Left lobe of liver (tissue), 2 donors: Measurements from ENCODE around the gene CIP2A. TPM values are rescaled to one million over a fixed set of nuclear protein-coding genes. Genes with fewer than 3 reads are reported as not detected.

Experiments
- ATAC-seq: fragments of 200-7000 bp; cut with Tn5 transposase; one replicate; pipeline ENCODE4 v1.9.1; 2020; ENCODE audit warnings: mild to moderate bottlenecking, moderate library complexity
- DNase-seq: peaks from one replicate; pipeline ENCODE4 v3.0.0-alpha.2; 2020; ENCODE audit warnings: low spot score
- total RNA-seq: library from RNA; stranded (reverse); gene quantifications from one replicate; pipeline ENCODE4 v1.2.1, GENCODE V29; 2021
- donor health status: DM: no; HTN: no; CAD: no; lungs with moderate emphysema.
- donor health status: DM: no; HTN: yes; CAD: no.

Gene CIP2A
- total RNA-seq, 1 donor from 2014 or later = 0.45 TPM

GRCh38 chr3:108511490-108511889 is 77.7 kb downstream of the CIP2A start:
- no peak for ATAC-seq
- no peak for DNase-seq

- ATAC-seq = no peak
- no peak for DNase-seq
Measured at GRCh38 chr3:108511055-108511454, 78.2 kb downstream of the CIP2A start.

DNA sequence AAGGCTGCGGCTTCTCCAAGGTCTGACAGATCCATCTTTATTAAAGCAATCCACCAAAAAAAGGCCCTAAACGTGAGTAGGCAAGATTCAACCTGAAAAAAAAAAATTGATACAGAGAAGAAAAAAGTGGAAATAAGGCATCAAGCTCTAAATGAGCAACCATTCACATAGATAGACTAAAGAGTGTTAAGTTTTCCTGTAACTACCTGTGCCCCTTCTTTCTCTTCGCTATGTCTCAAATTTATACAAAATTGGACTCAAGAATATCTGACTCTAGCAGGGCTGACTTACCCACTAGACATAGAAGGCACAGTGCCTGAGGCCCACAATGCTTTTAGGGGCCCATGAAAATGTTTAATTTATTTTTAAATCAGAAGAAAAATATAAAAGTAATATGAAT is 78.7 kb downstream of the CIP2A start, which contains the start of gene MYH15:
MYH15 (minus strand) TSS at position 101 of the 400 bp plus-strand sequence; CDS start at position 35, 66 bp downstream.
- no peak for ATAC-seq
- no peak for DNase-seq

- DNase-seq = no peak
- ATAC-seq = no peak
Measured at GRCh38 chr3:108509871-108510270, 79.4 kb downstream of the CIP2A start.

GRCh38 chr3:108509263-108509662 is 80.0 kb downstream of the CIP2A start:
- no peak for DNase-seq
- no peak for ATAC-seq

GRCh38 chr3:108507902-108508301 is 81.3 kb downstream of the CIP2A start:
- ATAC-seq = no peak
- DNase-seq = no peak

- DNase-seq (no peak), ATAC-seq (no peak)
Measured at GRCh38 chr3:108505811-108506210, 83.4 kb downstream of the CIP2A start.

GRCh38 chr3:108503722-108504121 is 85.5 kb downstream of the CIP2A start:
- DNase-seq = no peak
- ATAC-seq = no peak

GRCh38 chr3:108501535-108501934 is 87.7 kb downstream of the CIP2A start:
- no peak for ATAC-seq
- DNase-seq = no peak

- ATAC-seq (no peak), DNase-seq (no peak)
Measured at GRCh38 chr3:108500728-108501127, 88.5 kb downstream of the CIP2A start.

Other genes starting within 250 kb of the CIP2A start
- gene MYH15, start 78.8 kb downstream of the CIP2A start, total RNA-seq = 0.03 TPM
- gene DZIP3, start 284 bp upstream of the CIP2A start, total RNA-seq = 2.8 TPM
- not detected for gene RETNLB, start 168.0 kb upstream of the CIP2A start, total RNA-seq
- gene TRAT1, start 233.3 kb upstream of the CIP2A start, total RNA-seq = 0.13 TPM